Mucosa of rectum (tissue), 2 donors: Measurements from ENCODE around the gene CRYGN.

ENCODE experiments used
- H3K27ac ChIP-seq, 2 donors: one replicate each; pipeline ENCODE4 v1.7.0; 2013; ENCODE audit warnings: inconsistent platforms in 2 of 2, low read depth in 2 of 2, low read length in 2 of 2
- H3K27me3 ChIP-seq, 2 donors: one replicate each; pipeline ENCODE4 v1.7.0; 2013; ENCODE audit warnings: low read length in 2 of 2; ENCODE audit not compliant: control insufficient read depth in 2 of 2, insufficient read depth in 2 of 2
- H3K36me3 ChIP-seq, 2 donors: one replicate each; pipeline ENCODE4 v1.7.0; 2013; ENCODE audit warnings: low read length in 2 of 2; ENCODE audit not compliant: control insufficient read depth in 2 of 2, insufficient read depth in 2 of 2
- H3K4me1 ChIP-seq, 2 donors: one replicate each; pipeline ENCODE4 v1.7.0; 2013; ENCODE audit warnings: low read length in 2 of 2, mild to moderate bottlenecking in 1 of 2; ENCODE audit not compliant: control insufficient read depth in 2 of 2, insufficient read depth in 2 of 2
- H3K4me3 ChIP-seq, 2 donors: one replicate each; pipeline ENCODE4 v1.7.0; 2013; ENCODE audit warnings: low read length in 2 of 2
- H3K9ac ChIP-seq, 2 donors: one replicate each; pipeline ENCODE4 v1.7.0; 2013; ENCODE audit warnings: low read length in 2 of 2, low read depth in 1 of 2, mild to moderate bottlenecking in 1 of 2
- H3K9me3 ChIP-seq, 2 donors: one replicate each; pipeline ENCODE4 v1.7.0; 2013; ENCODE audit warnings: low read length in 2 of 2; ENCODE audit not compliant: control insufficient read depth in 2 of 2
- donor health status: healthy.
- donor health status: Normal muscosa, but diverticular disease.

CRYGN gene

DNA sequence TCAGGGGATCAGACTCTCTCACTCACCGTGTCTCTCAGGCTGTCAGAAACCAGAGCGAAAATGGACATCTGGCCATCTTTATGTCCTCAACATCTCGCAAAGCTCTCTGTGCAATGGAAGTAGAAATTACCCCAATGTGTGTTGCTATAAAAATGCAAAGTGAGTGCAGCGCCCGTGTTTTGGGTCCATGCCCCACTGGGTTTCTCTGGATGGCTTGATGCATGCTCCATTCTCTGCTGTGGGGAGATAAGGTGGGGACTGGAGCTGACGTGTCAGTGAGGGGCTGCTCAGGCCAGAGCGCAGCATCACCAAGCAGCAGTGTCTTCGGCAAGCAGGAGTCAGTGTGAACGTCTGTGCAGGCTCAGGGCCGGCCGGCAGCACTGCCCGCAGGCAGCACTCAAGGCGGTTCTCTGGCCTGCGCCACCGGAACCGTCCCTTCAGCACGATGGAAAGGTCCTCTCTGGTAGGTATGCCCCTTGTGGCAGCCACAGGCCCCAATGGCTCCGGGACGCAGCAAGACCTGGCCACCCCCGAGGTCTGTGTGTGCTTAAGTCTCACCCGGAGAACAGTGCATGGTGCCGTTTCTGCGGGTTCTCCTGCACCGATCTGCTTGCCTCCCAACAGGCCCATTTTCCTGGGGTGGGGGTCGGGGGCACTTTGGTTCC lies 60.3 kb downstream of the CRYGN start:
- no peak overlapping the region for H3K4me3 ChIP-seq
- no peak overlapping the region for H3K9ac ChIP-seq
- peaks cover 14 to 15% of the 10 kb centered on the region in 2 donors for H3K27me3 ChIP-seq
- H3K36me3 ChIP-seq, result peaks cover 22 to 29% of the 10 kb centered on the region in 2 donors
- no peak overlapping the region for H3K27ac ChIP-seq
- H3K4me1 ChIP-seq, result peaks cover 0 to 5% of the 10 kb centered on the region in 2 donors
- H3K9me3 ChIP-seq, result no peaks in the 10 kb centered on the region

DNA sequence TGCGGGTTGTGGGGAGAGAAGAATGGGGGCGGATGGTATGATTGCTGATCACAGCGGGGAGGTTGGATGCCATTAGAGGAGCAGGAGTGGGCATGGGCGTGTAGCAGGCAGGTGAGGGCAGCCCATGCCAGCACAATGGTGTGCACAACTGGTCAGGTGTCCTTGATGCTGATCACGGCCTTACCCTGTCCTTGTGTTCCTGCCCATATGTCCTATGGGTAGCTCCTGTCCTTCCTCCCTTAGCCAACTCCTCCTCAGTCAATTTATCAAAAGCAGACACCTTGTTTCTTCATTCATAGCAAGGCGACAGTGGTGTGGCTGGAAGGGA lies 60.8 kb downstream of the CRYGN start:
- Histone ChIP-seq H3K4me3 (no peak overlapping the region), H3K4me1 (peaks cover 0 to 5% of the 10 kb centered on the region in 2 donors), H3K36me3 (peaks cover 22 to 34% of the 10 kb centered on the region in 2 donors), H3K9ac (no peak overlapping the region), H3K9me3 (no peaks in the 10 kb centered on the region), H3K27ac (no peak overlapping the region), H3K27me3 (peaks cover 13 to 14% of the 10 kb centered on the region in 2 donors)
